Inflammatory macrophage treated with lipopolysaccharide for 1 hour (primary cell): ENCODE results near the gene ZNF407.
A peak's percentile ranks its signal among the peaks of the same experiment; 100 is the strongest.

ENCODE experiments used
- DNase-seq, 2 donors: peaks; one replicate each; pipeline ENCODE4 v3.0.0-alpha.2; 2020 to 2022

Gene ZNF407

GRCh38 chr18:75062297-75062886 is 464.7 kb downstream of the ZNF407 start:
- DNase-seq: no peak

- DNase-seq: no peak
Measured at GRCh38 chr18:75063196-75063595, 465.5 kb downstream of the ZNF407 start.

DNA sequence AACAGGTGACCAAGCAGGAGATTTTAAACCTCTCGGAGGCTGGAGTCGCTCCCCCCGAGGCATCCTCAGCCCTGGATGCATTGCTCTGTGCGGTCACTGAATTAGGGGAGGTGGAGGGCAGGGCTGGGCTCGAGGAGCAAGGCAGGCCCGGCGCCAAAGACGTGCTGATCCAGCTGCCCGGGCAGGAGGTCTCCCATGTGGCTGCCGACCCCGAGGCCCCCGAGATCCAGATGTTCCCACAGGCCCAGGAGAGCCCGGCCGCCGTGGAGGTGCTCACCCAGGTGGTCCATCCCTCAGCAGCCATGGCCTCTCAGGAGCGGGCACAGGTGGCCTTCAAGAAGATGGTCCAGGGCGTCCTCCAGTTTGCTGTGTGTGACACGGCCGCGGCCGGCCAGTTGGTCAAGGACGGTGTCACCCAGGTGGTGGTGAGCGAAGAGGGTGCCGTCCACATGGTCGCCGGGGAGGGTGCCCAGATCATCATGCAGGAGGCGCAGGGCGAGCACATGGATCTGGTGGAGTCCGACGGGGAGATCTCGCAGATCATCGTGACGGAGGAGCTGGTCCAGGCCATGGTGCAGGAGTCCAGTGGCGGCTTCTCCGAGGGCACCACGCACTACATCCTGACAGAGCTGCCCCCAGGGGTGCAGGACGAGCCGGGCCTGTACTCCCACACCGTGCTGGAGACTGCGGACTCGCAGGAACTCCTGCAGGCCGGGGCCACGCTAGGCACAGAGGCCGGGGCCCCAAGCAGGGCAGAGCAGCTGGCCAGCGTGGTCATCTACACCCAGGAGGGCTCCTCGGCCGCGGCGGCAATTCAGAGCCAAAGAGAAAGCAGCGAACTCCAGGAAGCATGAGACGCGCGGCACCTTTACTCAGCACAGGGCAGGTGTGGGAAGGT is 466.2 kb downstream of the ZNF407 start:
- no peak for DNase-seq

GRCh38 chr18:75064513-75064905 is 466.8 kb downstream of the ZNF407 start:
- no peak for DNase-seq

DNA sequence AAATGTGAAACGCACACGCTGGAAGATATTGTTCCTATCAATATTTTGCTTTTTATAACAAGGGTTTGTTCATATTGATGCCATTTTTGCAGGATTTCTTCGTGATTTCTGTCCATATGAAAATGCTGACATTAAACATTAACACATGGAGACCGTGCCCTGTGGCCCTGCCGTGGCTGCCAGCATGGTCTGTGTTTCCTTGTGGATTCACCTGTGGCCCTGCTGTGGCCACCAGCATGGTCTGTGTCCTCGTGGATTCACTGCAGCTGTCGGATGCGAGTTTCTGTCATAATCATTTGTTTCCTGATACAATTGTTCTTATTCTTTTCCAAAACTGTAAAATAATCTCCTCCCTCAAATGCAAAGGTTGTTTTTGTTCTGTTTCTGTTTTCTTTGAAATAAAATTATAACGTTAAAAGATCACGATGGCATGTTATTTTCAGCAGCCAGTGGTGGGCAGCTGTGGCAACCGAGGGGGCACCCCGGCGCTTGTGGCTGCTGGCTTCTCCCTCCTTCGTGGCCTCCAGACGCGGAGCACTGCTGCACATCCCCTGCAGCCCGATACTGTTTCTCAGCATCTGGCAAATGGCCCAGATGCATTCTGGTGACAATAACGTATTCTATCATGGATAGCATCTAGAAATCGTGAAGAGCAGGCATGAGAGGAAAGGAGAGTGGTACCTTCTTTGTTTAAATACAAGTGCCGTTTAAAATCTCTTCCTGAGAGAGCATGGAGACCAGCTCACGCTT is 467.8 kb downstream of the ZNF407 start:
- no peak for DNase-seq

GRCh38 chr18:75066021-75066880 is 468.6 kb downstream of the ZNF407 start:
- DNase-seq: no peak

- peak; percentile 20 to 31 for DNase-seq
Measured at GRCh38 chr18:75066936-75067335, 469.3 kb downstream of the ZNF407 start.

GRCh38 chr18:75067996-75068645 is 470.5 kb downstream of the ZNF407 start:
- DNase-seq: no peak

- no peak for DNase-seq
Measured at GRCh38 chr18:75068682-75069435, 471.2 kb downstream of the ZNF407 start.

GRCh38 chr18:75070235-75070624 is 472.6 kb downstream of the ZNF407 start:
- no peak for DNase-seq

- DNase-seq: peak; percentile 45 to 68
Measured at GRCh38 chr18:75070625-75071483, 473.2 kb downstream of the ZNF407 start.

- DNase-seq: no peak
Measured at GRCh38 chr18:75071484-75071785, 473.8 kb downstream of the ZNF407 start.

DNA sequence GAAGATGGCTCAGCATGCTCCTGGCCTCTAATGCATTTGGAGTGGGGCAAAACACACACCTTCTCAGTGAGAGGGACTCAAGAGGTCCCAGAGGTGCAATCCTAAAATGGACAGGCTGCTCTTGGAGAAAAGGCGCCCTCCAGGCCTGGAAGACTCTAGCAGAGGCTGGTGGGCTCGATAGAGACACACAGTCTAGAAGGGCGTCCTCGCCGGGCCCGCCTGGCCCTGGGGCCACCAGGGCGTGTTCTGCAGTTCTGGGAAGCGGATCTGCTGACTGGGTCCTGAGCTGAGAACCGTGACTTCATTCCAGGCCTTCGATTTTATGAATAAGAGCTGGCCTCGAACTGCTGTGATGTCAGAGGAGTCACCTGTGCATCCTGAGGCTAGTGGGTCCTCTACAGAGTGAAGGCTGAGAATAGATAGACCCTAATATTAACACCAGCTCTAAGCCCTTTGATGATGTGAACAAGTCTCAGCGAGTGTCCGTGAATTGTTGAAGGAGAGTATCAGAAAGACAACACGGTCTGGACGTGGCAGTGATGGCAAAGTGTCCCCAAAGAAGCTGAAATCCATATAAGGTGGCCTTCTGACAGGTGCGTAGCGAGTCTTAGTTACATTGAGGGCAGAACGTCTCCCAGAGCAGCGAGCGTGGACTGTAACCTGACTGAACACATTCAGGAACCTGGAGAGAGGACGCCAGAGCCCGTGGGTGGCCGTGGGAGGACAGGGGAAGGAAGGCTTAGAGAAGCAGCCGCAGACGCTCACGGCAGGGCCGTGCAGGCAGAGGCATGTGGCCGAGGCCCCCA is 474.4 kb downstream of the ZNF407 start:
- DNase-seq: no peak

DNA sequence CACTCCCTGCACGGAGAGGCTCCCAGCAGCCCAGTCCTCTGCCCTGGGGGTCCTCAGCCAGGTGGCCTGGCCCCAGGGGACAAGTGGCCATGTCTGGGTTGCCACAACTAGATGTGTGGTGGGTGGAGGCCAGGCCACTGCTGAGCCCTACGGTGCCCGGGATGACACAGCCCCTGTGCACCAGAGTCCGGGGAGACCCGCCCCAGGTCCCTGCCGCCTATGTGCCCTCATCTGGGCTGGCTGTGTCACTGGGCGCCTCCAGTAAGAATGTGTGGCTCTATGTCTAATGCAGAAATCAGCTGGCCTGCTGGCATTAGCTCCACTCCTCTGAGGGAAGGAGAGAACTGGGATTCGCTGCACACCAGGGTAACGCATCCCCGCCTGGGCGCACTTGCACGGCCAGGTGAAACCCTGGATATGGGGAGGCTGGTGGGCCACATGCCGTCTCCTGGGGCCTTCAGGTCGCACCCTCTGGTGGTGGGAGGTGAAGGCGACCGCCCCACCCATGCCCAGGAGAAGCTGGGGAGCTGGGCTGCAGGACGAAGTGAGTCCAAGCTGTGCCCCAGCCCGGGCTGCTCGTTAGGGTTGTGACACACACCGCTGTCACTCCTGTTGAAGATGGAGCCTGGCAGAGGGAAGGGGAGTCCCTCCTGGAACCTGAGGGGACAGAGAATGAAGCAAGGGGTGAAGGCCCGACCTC is 475.2 kb downstream of the ZNF407 start:
- no peak for DNase-seq

DNA sequence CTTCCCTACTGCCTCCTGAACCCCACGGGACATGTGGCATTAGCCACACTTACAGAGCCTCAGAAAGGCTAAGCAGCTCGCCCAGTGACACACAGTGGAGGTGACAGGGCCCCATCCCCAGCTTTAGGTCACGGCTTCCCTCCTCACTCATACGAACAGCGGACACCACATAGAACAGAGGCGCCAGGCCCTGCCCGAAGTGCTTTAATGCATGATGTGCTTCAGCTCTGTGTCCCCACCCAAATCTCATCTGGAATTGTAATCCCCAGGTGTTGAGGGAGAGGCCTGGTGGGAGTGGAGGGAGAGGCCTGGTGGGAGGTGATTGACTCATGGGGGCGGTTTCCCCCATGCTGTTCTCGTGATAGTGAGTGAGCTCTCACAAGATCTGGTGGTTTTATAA is 476.0 kb downstream of the ZNF407 start:
- DNase-seq: no peak

DNA sequence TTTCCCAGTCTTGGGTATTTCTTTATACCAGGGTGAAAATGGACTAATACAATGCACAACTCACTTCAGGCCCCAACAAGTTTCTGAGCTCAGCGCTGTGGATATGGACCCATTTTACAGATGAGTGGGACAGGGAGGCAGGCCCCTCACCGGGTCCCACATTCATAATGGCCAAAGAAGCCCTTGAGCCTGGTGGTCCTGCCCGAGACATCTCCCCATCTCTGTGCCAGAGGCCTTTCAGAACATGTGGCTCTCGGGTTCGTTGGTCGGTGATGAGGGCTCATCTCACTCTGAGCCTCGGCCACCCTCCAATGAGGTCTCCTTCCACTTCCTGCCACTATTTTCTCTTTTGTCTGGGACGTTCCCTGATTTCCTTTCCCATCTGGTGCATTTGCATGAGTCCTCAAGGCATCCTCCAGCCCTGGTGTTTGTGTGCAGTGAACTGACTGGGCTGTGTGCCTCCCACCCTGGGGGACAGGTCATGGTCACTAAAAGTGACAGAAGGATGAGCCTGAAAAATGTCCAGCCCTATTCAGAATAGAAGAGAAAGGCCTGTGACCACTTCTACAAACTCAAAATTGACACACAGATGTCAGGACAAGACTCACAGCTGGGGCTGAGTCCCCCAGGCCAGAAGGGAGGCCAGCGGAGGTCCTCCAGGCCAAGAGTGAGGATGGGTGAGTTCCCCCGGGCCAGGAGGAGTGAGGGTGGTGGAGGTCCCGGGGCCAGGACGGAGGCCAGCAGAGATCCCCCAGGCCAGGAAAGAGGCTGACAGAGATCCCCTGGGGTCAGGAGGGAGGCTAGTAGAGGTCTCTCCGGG is 476.7 kb downstream of the ZNF407 start:
- DNase-seq: no peak

GRCh38 chr18:75075016-75075305 is 477.3 kb downstream of the ZNF407 start:
- no peak for DNase-seq

GRCh38 chr18:75075429-75075841 is 477.8 kb downstream of the ZNF407 start:
- DNase-seq: no peak
